ENCODE measurements around the gene HOXC5.

HOXC5 gene

DNA sequence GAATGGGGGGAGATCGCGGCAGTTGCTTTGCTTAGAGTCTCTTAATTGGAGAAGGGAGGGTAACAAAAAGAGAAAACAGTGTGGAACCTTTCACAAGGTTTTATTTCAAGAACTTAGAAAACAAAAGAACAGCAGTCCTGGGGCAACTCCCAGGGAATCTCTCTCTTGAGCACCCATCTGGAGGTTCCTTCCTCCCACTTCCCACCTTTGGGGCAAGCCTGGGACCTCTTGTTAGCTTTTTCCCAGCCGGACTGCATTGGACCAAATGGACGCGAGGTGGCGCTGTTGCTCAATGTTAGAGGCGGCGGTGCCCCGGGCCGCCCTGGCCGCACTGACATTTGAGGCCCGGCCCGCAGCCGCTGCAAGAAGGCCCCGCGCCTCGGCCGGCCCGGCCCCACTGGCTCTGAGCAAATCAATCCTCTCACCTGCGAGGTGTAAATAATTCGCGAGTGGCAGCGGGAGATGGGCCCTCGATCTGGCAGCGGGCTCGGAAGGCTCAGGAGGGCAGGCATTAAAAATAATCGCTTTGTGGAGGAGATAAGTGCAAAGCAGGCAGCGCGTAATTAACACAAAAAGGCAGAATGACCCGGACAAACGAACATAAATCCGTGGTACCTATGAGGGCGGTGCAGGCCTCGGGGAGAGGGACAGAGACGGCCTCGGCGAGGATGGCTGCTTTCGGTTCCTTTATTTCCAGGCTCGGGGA lies 26.8 kb upstream of the HOXC5 start:
- POLR2A ChIA-PET (ENCODE audit: low non-redundant PET), result interaction anchor here (1.2 kb wide), 1 partner anchor 186 kb away, joined by 9 read pairs; no protein-coding TSS in a partner anchor
- CTCF ChIA-PET, result interaction anchor here (0.5 to 4.4 kb wide), 22 partner anchors 11 to 210 kb away, joined by 3 to 47 read pairs (median 4); partner anchors contain the start of genes HOXC10 and HOXC5

DNA sequence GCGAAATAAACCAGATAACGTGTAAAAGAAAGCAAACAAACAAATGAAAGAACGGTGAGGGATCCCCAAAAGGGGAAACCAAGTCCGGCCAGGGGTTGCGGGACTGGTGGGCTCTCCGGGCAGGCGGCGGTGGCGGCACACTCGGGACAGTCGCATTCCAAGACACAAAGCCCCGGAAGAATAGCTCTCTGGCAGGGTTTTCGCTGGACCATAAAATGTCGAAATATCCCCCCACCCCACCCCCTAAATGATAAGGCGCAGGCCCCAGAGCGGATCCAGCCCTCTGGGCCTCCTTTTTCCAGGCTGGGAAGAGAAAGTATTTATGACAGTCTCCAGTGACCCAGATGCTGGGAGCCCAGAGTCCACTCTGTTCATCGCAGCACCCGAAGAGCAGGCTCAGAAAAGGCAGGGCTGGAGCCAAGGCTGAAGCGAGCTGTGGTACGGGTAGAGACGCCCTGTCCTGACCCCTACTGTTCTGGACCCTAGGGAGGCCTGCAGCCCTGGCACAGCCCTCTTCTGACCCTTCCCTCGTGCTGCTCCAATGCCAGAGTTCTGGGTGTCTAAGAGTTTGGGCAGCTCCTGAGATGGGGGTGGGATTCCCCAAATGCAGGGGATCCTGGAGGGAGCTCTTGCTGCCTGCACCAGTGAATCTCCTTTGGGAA lies 26.2 kb upstream of the HOXC5 start:
- H3K27ac ChIP-seq, result no peak overlapping the region
- no peak for DNase-seq (ENCODE audit: low spot score)
- ChIA-PET CTCF (interaction anchor here (0.6 to 4.4 kb wide), 14 partner anchors 10 to 329 kb away, joined by 3 to 47 read pairs (median 4); partner anchors contain the start of gene HOXC10), POLR2A (ENCODE audit: low non-redundant PET) (interaction anchor here (1.2 kb wide), 1 partner anchor 185 kb away, joined by 9 read pairs; no protein-coding TSS in a partner anchor)
- TF ChIP-seq, protein P1, sequence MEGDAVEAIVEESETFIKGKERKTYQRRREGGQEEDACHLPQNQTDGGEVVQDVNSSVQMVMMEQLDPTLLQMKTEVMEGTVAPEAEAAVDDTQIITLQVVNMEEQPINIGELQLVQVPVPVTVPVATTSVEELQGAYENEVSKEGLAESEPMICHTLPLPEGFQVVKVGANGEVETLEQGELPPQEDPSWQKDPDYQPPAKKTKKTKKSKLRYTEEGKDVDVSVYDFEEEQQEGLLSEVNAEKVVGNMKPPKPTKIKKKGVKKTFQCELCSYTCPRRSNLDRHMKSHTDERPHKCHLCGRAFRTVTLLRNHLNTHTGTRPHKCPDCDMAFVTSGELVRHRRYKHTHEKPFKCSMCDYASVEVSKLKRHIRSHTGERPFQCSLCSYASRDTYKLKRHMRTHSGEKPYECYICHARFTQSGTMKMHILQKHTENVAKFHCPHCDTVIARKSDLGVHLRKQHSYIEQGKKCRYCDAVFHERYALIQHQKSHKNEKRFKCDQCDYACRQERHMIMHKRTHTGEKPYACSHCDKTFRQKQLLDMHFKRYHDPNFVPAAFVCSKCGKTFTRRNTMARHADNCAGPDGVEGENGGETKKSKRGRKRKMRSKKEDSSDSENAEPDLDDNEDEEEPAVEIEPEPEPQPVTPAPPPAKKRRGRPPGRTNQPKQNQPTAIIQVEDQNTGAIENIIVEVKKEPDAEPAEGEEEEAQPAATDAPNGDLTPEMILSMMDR (conservative IDR thresholded peaks at IDR 0.05; ENCODE audit: low read depth), result no peak

More for the DNA sequence above, 26.8 kb upstream of the HOXC5 start:
- peak; percentile 81 for DNase-seq (ENCODE audit: low spot score)
- no peak overlapping the region for H3K27ac ChIP-seq
- TF ChIP-seq, protein P1 (conservative IDR thresholded peaks at IDR 0.05; ENCODE audit: low read depth), result peak; percentile 85

DNA sequence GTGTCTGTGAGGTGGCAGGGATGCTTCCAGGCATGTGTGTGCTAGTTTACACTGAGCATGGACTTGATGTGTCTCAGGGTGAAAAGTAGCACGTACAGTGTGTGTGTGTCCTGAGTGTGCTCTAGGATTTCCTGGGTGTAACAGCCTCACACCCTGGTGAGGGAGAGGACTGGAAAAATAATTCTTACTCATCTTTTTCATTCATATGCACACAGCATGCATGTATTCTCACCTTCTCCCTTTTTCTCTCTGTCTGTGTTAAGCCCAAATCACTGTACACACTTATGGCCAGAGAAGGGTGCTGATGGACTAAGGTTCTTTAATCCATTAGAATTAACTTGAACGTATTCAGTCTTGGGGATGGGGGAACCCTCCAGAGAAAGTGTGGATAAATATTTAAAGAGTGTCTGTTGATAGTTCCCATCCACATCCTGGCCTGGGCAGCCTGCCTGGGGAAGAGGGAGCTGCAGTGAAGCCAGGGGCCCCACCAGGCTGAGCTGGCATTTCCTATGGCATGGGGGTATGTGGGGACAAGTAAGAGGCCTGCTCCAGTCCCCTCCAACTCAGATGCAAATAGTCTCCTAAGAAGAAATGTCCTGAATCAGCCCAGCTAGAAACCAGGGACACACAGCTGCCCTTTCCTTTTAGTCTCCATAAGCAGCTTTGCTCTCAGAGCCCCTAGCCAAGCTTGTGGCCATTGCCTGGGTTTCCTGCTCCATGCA lies 25.2 kb upstream of the HOXC5 start:
- POLR2A ChIA-PET (ENCODE audit: low non-redundant PET), result no interaction called here
- TF ChIP-seq, protein P1 (conservative IDR thresholded peaks at IDR 0.05; ENCODE audit: low read depth), result no peak

DNA sequence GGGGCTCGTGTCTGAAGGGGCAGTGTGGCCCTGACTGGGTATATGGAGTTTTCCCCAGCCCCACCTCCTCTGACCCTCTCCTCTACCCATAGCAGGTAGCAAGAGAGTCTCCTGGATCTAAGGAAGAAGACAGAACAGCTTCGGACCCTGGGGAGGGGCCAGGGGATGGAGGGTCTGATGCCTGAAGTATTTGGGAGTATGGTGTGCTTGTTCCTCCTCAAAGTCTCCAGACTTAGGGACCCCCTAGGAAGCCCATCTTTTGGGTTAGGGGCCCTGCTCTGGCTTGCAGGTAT lies 24.6 kb upstream of the HOXC5 start:
- H3K27ac ChIP-seq, result no peak overlapping the region
- TF ChIP-seq, protein P1 (conservative IDR thresholded peaks at IDR 0.05; ENCODE audit: low read depth), result no peak
- CTCF ChIA-PET, result interaction anchor here (0.5 to 4.4 kb wide), 6 partner anchors 8 to 194 kb away, joined by 3 to 47 read pairs (median 4); partner anchors contain the start of gene HOXC5
- DNase-seq (ENCODE audit: low spot score), result no peak
- POLR2A ChIA-PET (ENCODE audit: low non-redundant PET), result no interaction called here

More for the DNA sequence above, 25.2 kb upstream of the HOXC5 start:
- CTCF ChIA-PET, result interaction anchor here (0.5 to 4.4 kb wide), 7 partner anchors 25 to 330 kb away, joined by 3 to 47 read pairs (median 6); partner anchors contain the start of gene HOXC5
- no peak overlapping the region for H3K27ac ChIP-seq
- no peak for DNase-seq (ENCODE audit: low spot score)

DNA sequence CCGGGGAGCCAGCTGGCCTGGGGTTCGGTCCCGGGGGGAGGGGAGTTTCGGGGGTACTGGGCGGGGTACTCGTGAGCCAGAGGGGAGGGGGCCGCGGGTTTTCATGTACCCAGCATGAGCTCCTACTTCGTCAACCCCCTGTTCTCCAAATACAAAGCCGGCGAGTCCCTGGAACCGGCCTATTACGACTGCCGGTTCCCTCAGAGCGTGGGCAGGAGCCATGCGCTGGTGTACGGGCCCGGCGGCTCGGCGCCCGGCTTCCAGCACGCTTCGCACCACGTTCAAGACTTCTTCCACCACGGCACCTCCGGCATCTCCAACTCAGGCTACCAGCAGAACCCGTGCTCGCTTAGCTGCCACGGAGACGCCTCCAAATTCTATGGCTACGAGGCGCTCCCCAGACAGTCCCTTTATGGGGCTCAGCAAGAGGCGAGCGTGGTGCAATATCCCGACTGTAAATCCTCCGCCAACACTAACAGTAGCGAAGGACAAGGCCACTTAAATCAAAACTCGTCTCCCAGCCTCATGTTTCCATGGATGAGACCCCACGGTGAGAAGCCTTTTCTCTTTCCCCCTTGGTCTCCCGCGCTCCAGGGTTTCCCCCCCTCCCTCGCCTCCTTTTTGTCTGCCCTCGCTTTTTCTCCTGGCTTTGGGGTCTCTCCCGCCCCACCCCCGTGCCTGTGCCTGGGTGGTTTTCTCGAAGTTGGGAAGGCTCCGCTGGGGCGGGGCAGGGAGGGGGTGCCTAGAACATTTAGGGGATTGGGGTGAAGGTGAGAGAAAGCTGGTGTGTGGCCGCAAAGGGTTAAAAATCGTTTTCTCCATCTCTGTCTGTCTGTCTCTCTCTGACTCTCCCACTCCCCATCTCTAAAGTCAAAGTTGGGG lies 23.4 kb upstream of the HOXC5 start:
- POLR2A ChIA-PET (ENCODE audit: low non-redundant PET), result interaction anchor here (0.5 to 0.7 kb wide), 4 partner anchors 66 to 327 kb away, joined by 3 to 5 read pairs (median 4); no protein-coding TSS in a partner anchor
- TF ChIP-seq, protein P1 (conservative IDR thresholded peaks at IDR 0.05; ENCODE audit: low read depth), result no peak
- peak; percentile 32 for DNase-seq (ENCODE audit: low spot score)
- H3K27ac ChIP-seq, result no peak overlapping the region
- CTCF ChIA-PET, result interaction anchor here (0.5 to 4.4 kb wide), 9 partner anchors 8 to 354 kb away, joined by 3 to 47 read pairs (median 5); no protein-coding TSS in a partner anchor
